Sigmoid colon (tissue), 7 donors: ENCODE data around the gene SUMO3. TPM values are rescaled to one million over a fixed set of nuclear protein-coding genes. Genes with fewer than 3 reads are reported as not detected.

Source experiments
- DNase-seq: peaks from one replicate; pipeline ENCODE4 v3.0.0-alpha.2; 2019
- H3K27ac ChIP-seq, 4 donors: fragments of 200-600 bp; sonication (generic); one replicate each; pipeline ENCODE4 v1.5.1; 2016 to 2019; ENCODE audit warnings: mild to moderate bottlenecking in 1 of 4
- H3K27me3 ChIP-seq, 3 donors: fragments of 200-600 bp; sonication (generic); one replicate each; pipeline ENCODE4 v1.5.1; 2019; ENCODE audit warnings: mild to moderate bottlenecking in 1 of 3
- H3K36me3 ChIP-seq, 4 donors: fragments of 200-600 bp; sonication (generic); one replicate each; pipeline ENCODE4 v1.5.1; 2016 to 2019
- H3K4me1 ChIP-seq, 4 donors: fragments of 200-600 bp; sonication (generic); one replicate each; pipeline ENCODE4 v1.5.1; 2017 to 2019
- H3K4me3 ChIP-seq, 4 donors: fragments of 200-600 bp; sonication (generic); one replicate each; pipeline ENCODE4 v1.5.1; 2017 to 2019; ENCODE audit warnings: mild to moderate bottlenecking in 2 of 4, moderate library complexity in 1 of 4
- H3K9me3 ChIP-seq, 4 donors: fragments of 200-600 bp in 3 of 4; sonication (generic) in 3 of 4; one replicate each; pipeline versions ENCODE4 v1.5.1 to v1.6.1; 2013 to 2019
- EP300 ChIP-seq, 4 donors: sonication (generic); formaldehyde crosslinking; IDR thresholded peaks; one replicate each; pipeline ENCODE4 v1.6.1; 2017; ENCODE audit warnings: antibody characterized with exemption in 4 of 4
- POLR2A ChIP-seq, 2 donors: fragments of 450-650 bp; IDR thresholded peaks; one replicate each; pipeline ENCODE4 v1.6.1; 2016; ENCODE audit warnings: antibody characterized with exemption in 2 of 2, mild to moderate bottlenecking in 2 of 2, moderate library complexity in 2 of 2
- POLR2AphosphoS5 ChIP-seq, 4 donors: sonication (generic); formaldehyde crosslinking; IDR thresholded peaks; one replicate each; pipeline ENCODE4 v1.6.1; 2017; ENCODE audit warnings: antibody characterized with exemption in 4 of 4
- WGBS, 2 donors: extraction: QIAGEN DNeasy Blood & Tissue Kit; methylation state at CpG; one replicate each; pipeline ENCODE4 v1.1.7; 2013; 5-methylcytosine and 5-hydroxymethylcytosine counted together
- intact Hi-C: fragments of 100-400 bp; cut with DNase I; formaldehyde crosslinking; loops from one replicate; pipeline ENCODE4 v1.15.1; 2023
- polyA plus RNA-seq, 3 donors: library from polyadenylated mRNA; stranded (reverse); fragments of 200-250 nt; gene quantifications; one replicate each; pipeline ENCODE4 v1.2.3, GENCODE V29; 2013
- total RNA-seq, 4 donors: library from RNA; depleted of rRNA; stranded (reverse); fragments of >200 nt; gene quantifications; one replicate each; pipeline ENCODE4 v1.1.0, GENCODE V29; 2016
- TF ChIP-seq, protein P1 (sequence below), 4 experiments: fragments of 450-650 bp in 3 of 4; fragments of 200-600 bp in 1 of 4; IDR thresholded peaks; one replicate each; pipeline ENCODE4 v1.5.1; 2016 to 2019; ENCODE audit warnings: antibody characterized with exemption in 4 of 4, mild to moderate bottlenecking in 3 of 4, moderate library complexity in 2 of 4
- donor health status: healthy with polysubstance abuse.
- donor health status: Bipolar disorder and iron deficiency.
- donor health status: healthy.

SUMO3 gene
- total and polyA plus RNA-seq, 7 donors = 52.4 to 104 (median 60.1) TPM

GRCh38 chr21:44803651-44804050, 14.2 kb downstream of the SUMO3 start:
- intact Hi-C loops = loop anchor here (5.0 kb wide), 2 partner anchors 64 to 129 kb away; no protein-coding TSS in a partner anchor
- Histone ChIP-seq H3K27me3 (no peaks in the 10 kb centered on the region), H3K9me3 (no peaks in the 10 kb centered on the region), H3K4me3 (no peak overlapping the region), H3K4me1 (peaks cover 0 to 34% (median 25%) of the 10 kb centered on the region in 4 donors), H3K36me3 (peaks cover 18 to 46% (median 34%) of the 10 kb centered on the region in 4 donors), H3K27ac (no peak overlapping the region)
- DNase-seq = no peak
- WGBS, 2 donors = 73 to 76% methylated on average over 3 of the region's 3 CpGs
- TF ChIP-seq EP300 (IDR thresholded peaks at IDR 0.05) = no peak
- no peak for TF ChIP-seq POLR2A (IDR thresholded peaks at IDR 0.05)
- TF ChIP-seq, protein P1, sequence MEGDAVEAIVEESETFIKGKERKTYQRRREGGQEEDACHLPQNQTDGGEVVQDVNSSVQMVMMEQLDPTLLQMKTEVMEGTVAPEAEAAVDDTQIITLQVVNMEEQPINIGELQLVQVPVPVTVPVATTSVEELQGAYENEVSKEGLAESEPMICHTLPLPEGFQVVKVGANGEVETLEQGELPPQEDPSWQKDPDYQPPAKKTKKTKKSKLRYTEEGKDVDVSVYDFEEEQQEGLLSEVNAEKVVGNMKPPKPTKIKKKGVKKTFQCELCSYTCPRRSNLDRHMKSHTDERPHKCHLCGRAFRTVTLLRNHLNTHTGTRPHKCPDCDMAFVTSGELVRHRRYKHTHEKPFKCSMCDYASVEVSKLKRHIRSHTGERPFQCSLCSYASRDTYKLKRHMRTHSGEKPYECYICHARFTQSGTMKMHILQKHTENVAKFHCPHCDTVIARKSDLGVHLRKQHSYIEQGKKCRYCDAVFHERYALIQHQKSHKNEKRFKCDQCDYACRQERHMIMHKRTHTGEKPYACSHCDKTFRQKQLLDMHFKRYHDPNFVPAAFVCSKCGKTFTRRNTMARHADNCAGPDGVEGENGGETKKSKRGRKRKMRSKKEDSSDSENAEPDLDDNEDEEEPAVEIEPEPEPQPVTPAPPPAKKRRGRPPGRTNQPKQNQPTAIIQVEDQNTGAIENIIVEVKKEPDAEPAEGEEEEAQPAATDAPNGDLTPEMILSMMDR (IDR thresholded peaks at IDR 0.05) = no peak

DNA sequence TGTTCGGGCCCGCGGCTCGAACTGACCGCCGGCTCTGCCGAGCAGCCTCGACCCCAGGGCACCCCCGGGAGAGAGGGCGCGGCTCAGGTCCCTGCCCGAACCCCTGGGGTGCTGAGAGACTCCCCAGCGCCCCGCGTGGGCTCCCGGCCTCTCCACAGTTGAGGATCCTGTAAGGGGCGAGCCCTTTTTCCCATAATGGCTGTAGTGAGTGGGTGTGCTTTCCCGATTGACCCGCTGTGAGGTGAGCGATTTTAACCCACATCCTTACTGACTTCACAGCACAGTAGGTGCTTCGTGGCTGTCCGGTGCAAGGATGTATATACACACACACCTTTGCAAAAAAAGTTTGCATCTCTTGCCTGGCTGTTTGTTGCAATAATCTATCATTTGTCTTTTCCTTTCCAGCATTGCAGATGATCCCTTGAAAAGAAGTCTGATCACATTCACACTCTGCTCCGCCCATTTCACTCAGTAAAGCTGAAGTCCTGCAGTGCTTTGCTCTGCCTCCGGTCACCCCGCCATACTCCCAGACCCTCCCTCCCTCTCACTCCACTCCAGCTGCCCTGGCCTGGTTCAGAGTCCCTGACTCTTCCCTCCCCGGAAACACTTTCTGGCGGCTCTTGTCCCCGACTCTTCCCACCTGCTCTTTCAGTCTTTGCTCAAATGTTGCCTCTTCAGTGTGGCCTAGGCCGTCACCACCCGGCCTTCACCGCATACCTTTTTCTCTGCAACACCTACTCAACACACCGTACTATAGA, 15.3 kb downstream of the SUMO3 start:
- Histone ChIP-seq H3K27me3 (no peaks in the 10 kb centered on the region), H3K36me3 (peaks cover 12 to 41% (median 28%) of the 10 kb centered on the region in 4 donors), H3K4me3 (peak overlapping the region; percentile 55 to 83 (median 78)), H3K9me3 (no peaks in the 10 kb centered on the region), H3K4me1 (peaks cover 0 to 34% (median 25%) of the 10 kb centered on the region in 4 donors), H3K27ac (peak overlapping the region; percentile 73 to 85 (median 78))
- TF ChIP-seq POLR2AphosphoS5 (IDR thresholded peaks at IDR 0.05) = no peak
- no peak for TF ChIP-seq POLR2A (IDR thresholded peaks at IDR 0.05)
- TF ChIP-seq, protein P1 (IDR thresholded peaks at IDR 0.05) = no peak
- TF ChIP-seq EP300 (IDR thresholded peaks at IDR 0.05) = no peak
- DNase-seq = no peak
- WGBS, 2 donors = 18 to 22% methylated on average over 32 of the region's 32 CpGs
- intact Hi-C loops = loop anchor here (1.0 to 5.0 kb wide), 3 partner anchors 15 to 130 kb away; no protein-coding TSS in a partner anchor

GRCh38 chr21:44801468-44802395, 16.1 kb downstream of the SUMO3 start, which contains the start of gene UBE2G2:
UBE2G2 (minus strand) TSS chr21:44801820; CDS start chr21:44801748, 72 bp downstream.
- 0% methylated on average over 97 of the region's 97 CpGs for WGBS, 2 donors
- intact Hi-C loops = loop anchor here (1.0 to 5.0 kb wide), 3 partner anchors 16 to 131 kb away; no protein-coding TSS in a partner anchor
- peaks cover 0 to 34% (median 25%) of the 10 kb centered on the region in 4 donors for H3K4me1 ChIP-seq
- H3K4me3 ChIP-seq = peak within 1 kb of the TSS; percentile 55 to 83 (median 78)
- no peak for TF ChIP-seq EP300 (IDR thresholded peaks at IDR 0.05)
- TF ChIP-seq, protein P1 (IDR thresholded peaks at IDR 0.05) = no peak
- TF ChIP-seq POLR2A (IDR thresholded peaks at IDR 0.05) = peak; percentile 33 to 65
- peak; percentile 73 to 92 (median 83) for TF ChIP-seq POLR2AphosphoS5 (IDR thresholded peaks at IDR 0.05)
- peak within 1 kb of the TSS; percentile 73 to 85 (median 78) for H3K27ac ChIP-seq
- H3K9me3 ChIP-seq = no peaks in the 10 kb centered on the region
- no peaks in the 10 kb centered on the region for H3K27me3 ChIP-seq
- peak; percentile 87 for DNase-seq
- H3K36me3 ChIP-seq = peaks cover 6 to 33% (median 19%) of the 10 kb centered on the region in 4 donors

GRCh38 chr21:44800971-44801467, 16.8 kb downstream of the SUMO3 start:
- peaks cover 0 to 31% (median 13%) of the 10 kb centered on the region in 4 donors for H3K36me3 ChIP-seq
- no peak for TF ChIP-seq EP300 (IDR thresholded peaks at IDR 0.05)
- no peak for TF ChIP-seq POLR2AphosphoS5 (IDR thresholded peaks at IDR 0.05)
- no peak for TF ChIP-seq POLR2A (IDR thresholded peaks at IDR 0.05)
- peak overlapping the region; percentile 73 to 85 (median 78) for H3K27ac ChIP-seq
- intact Hi-C loops = loop anchor here (5.0 kb wide), 2 partner anchors 66 to 131 kb away; no protein-coding TSS in a partner anchor
- H3K4me3 ChIP-seq = peak overlapping the region; percentile 55 to 83 (median 78)
- DNase-seq = no peak
- H3K9me3 ChIP-seq = no peaks in the 10 kb centered on the region
- no peaks in the 10 kb centered on the region for H3K27me3 ChIP-seq
- H3K4me1 ChIP-seq = peaks cover 0 to 36% (median 25%) of the 10 kb centered on the region in 4 donors
- 1 to 7% methylated on average over 17 of the region's 17 CpGs for WGBS, 2 donors
